Activated CD4-positive, alpha-beta memory T cell treated with anti-CD3 and anti-CD28 coated beads for 36 hours (primary cell): Measurements from ENCODE around the gene PNPLA6. TPM values are rescaled to one million over a fixed set of nuclear protein-coding genes. Genes with fewer than 3 reads are reported as not detected.
"Not testable (repeated sequence)": the region's sequence is repeated elsewhere in the genome, so short reads cannot be mapped to it uniquely, and the experiment has no call there.

ENCODE experiments used
- CTCF ChIA-PET: fragments of 350-600 bp; sonication (Branson Sonifier 250); formaldehyde crosslinking; loops from one replicate; lab custom pipeline; 2021; ENCODE audit warnings: antibody characterized with exemption, inconsistent platforms; lab: Charles Lee
- POLR2A ChIA-PET: fragments of 350-600 bp; sonication (Branson Sonifier 250); formaldehyde crosslinking; loops from one replicate; lab custom pipeline; 2021; ENCODE audit warnings: antibody characterized with exemption; lab: Charles Lee
- DNase-seq: peaks from one replicate; pipeline ENCODE4 v3.0.0-alpha.2; 2020
- H3K27ac Mint-ChIP-seq: one replicate; pipeline ENCODE4 v1.8.0; 2021; ENCODE audit warnings: mixed read lengths
- H3K27me3 Mint-ChIP-seq: one replicate; pipeline ENCODE4 v1.8.0; 2021; ENCODE audit warnings: mixed read lengths
- H3K36me3 Mint-ChIP-seq: one replicate; pipeline ENCODE4 v1.8.0; 2021; ENCODE audit warnings: mixed read lengths
- H3K4me1 Mint-ChIP-seq: one replicate; pipeline ENCODE4 v1.8.0; 2021; ENCODE audit warnings: low read depth, mixed read lengths
- H3K4me3 Mint-ChIP-seq: one replicate; pipeline ENCODE4 v1.8.0; 2021; ENCODE audit warnings: mild to moderate bottlenecking, mixed read lengths
- H3K9me3 Mint-ChIP-seq: one replicate; pipeline ENCODE4 v1.8.0; 2021; ENCODE audit warnings: mixed read lengths
- intact Hi-C: fragments of 100-400 bp; cut with micrococcal nuclease; formaldehyde crosslinking; loops from one replicate; pipeline ENCODE4 v1.15.1; 2023
- total RNA-seq, 2 experiments: library from RNA; stranded (reverse); gene quantifications; one replicate each; pipeline ENCODE4 v1.2.3, GENCODE V29; 2021

Gene PNPLA6
- total RNA-seq, 2 experiments from 2014 or later: 106 to 121 TPM

- no peaks in the 10 kb centered on the region for H3K27me3 Mint-ChIP-seq
- H3K9me3 Mint-ChIP-seq: no peaks in the 10 kb centered on the region
- intact Hi-C loops: no loop called here
- CTCF ChIA-PET: no interaction called here
- POLR2A ChIA-PET: no interaction called here
- H3K27ac Mint-ChIP-seq: no peak overlapping the region
- H3K36me3 Mint-ChIP-seq: peaks cover 6% of the 10 kb centered on the region
- DNase-seq: no peak
- H3K4me3 Mint-ChIP-seq: no peak overlapping the region
- peaks cover 4% of the 10 kb centered on the region for H3K4me1 Mint-ChIP-seq
Observed at GRCh38 chr19:7527516-7528191, 7.9 kb upstream of the PNPLA6 start.

GRCh38 chr19:7528192-7528519 is 7.4 kb upstream of the PNPLA6 start:
- H3K27ac Mint-ChIP-seq: no peak overlapping the region

GRCh38 chr19:7528522-7529245 is 6.8 kb upstream of the PNPLA6 start:
- Mint-ChIP-seq H3K36me3 (peaks cover 6% of the 10 kb centered on the region), H3K4me1 (peaks cover 1% of the 10 kb centered on the region), H3K9me3 (no peaks in the 10 kb centered on the region), H3K27ac (no peak overlapping the region), H3K27me3 (no peaks in the 10 kb centered on the region), H3K4me3 (no peak overlapping the region)
- intact Hi-C loops: no loop called here
- CTCF ChIA-PET: no interaction called here
- POLR2A ChIA-PET: no interaction called here
- DNase-seq: no peak

More at GRCh38 chr19:7528192-7528519, 7.4 kb upstream of the PNPLA6 start:
- Mint-ChIP-seq H3K4me3 (no peak overlapping the region), H3K4me1 (peaks cover 4% of the 10 kb centered on the region), H3K9me3 (no peaks in the 10 kb centered on the region), H3K36me3 (peaks cover 6% of the 10 kb centered on the region), H3K27me3 (no peaks in the 10 kb centered on the region)
- ChIA-PET POLR2A (no interaction called here), CTCF (no interaction called here)
- intact Hi-C loops: no loop called here
- no peak for DNase-seq

GRCh38 chr19:7529246-7529600 is 6.3 kb upstream of the PNPLA6 start:
- Mint-ChIP-seq H3K4me3 (no peak overlapping the region), H3K4me1 (peaks cover 3% of the 10 kb centered on the region), H3K36me3 (peaks cover 6% of the 10 kb centered on the region), H3K27ac (no peak overlapping the region), H3K27me3 (no peaks in the 10 kb centered on the region), H3K9me3 (no peaks in the 10 kb centered on the region)
- CTCF ChIA-PET: no interaction called here
- intact Hi-C loops: no loop called here
- POLR2A ChIA-PET: no interaction called here
- no peak for DNase-seq

GRCh38 chr19:7529610-7530490 is 5.7 kb upstream of the PNPLA6 start:
- Mint-ChIP-seq H3K4me3 (no peak overlapping the region), H3K27me3 (no peaks in the 10 kb centered on the region), H3K9me3 (no peaks in the 10 kb centered on the region), H3K36me3 (peaks cover 6% of the 10 kb centered on the region), H3K27ac (no peak overlapping the region), H3K4me1 (peaks cover 3% of the 10 kb centered on the region)
- intact Hi-C loops: loop anchor here (10.0 kb wide), 1 partner anchor 135 kb away; no protein-coding TSS in a partner anchor
- DNase-seq: no peak
- ChIA-PET POLR2A (no interaction called here), CTCF (interaction anchor here (1.0 kb wide), 1 partner anchor 140 kb away, joined by 3 read pairs; no protein-coding TSS in a partner anchor)

GRCh38 chr19:7533281-7533885 is 2.1 kb upstream of the PNPLA6 start:
- Mint-ChIP-seq H3K36me3 (peaks cover 12% of the 10 kb centered on the region), H3K27ac (peak overlapping the region; percentile 45), H3K4me1 (peaks cover 15% of the 10 kb centered on the region), H3K27me3 (no peaks in the 10 kb centered on the region), H3K9me3 (no peaks in the 10 kb centered on the region), H3K4me3 (peak overlapping the region; percentile 94)
- no peak for DNase-seq
- ChIA-PET CTCF (no interaction called here), POLR2A (no interaction called here)
- intact Hi-C loops: loop anchor here (10.0 kb wide), 1 partner anchor 139 kb away; no protein-coding TSS in a partner anchor

GRCh38 chr19:7533925-7534480 is 1.5 kb upstream of the PNPLA6 start:
- Mint-ChIP-seq H3K27ac (peak overlapping the region; percentile 85), H3K4me1 (peaks cover 15% of the 10 kb centered on the region), H3K27me3 (no peaks in the 10 kb centered on the region), H3K9me3 (no peaks in the 10 kb centered on the region), H3K36me3 (peaks cover 17% of the 10 kb centered on the region), H3K4me3 (peak overlapping the region; percentile 94)
- intact Hi-C loops: loop anchor here (2.0 to 10.0 kb wide), 2 partner anchors 35 to 139 kb away; no protein-coding TSS in a partner anchor
- ChIA-PET CTCF (interaction anchor here (1.2 to 1.7 kb wide), 2 partner anchors 12 to 34 kb away, joined by 5 to 10 read pairs; partner anchors contain the start of gene MCOLN1), POLR2A (interaction anchor here (1.8 kb wide), 1 partner anchor 11 kb away, joined by 22 read pairs; the partner anchor contains the start of gene MCOLN1)
- DNase-seq: peak; percentile 91

- intact Hi-C loops: loop anchor here (1.0 to 10.0 kb wide), 4 partner anchors 12 to 140 kb away; partner anchors contain the start of gene MCOLN1
- POLR2A ChIA-PET: interaction anchor here (1.8 kb wide), 1 partner anchor 11 kb away, joined by 22 read pairs; the partner anchor contains the start of gene MCOLN1
- CTCF ChIA-PET: interaction anchor here (1.2 to 1.7 kb wide), 2 partner anchors 12 to 34 kb away, joined by 5 to 10 read pairs; partner anchors contain the start of gene MCOLN1
- DNase-seq: peak; percentile 60
- no peaks in the 10 kb centered on the region for H3K9me3 Mint-ChIP-seq
- no peaks in the 10 kb centered on the region for H3K27me3 Mint-ChIP-seq
- peaks cover 15% of the 10 kb centered on the region for H3K4me1 Mint-ChIP-seq
- peaks cover 14% of the 10 kb centered on the region for H3K36me3 Mint-ChIP-seq
- peak overlapping the region; percentile 85 for H3K27ac Mint-ChIP-seq
- H3K4me3 Mint-ChIP-seq: peak overlapping the region; percentile 94
Observed at GRCh38 chr19:7534531-7535046, 928 bp upstream of the PNPLA6 start.

GRCh38 chr19:7535998-7536695 is 630 bp downstream of the PNPLA6 start:
- intact Hi-C loops: loop anchor here (1.0 to 10.0 kb wide), 4 partner anchors 14 to 141 kb away; partner anchors contain the start of gene MCOLN1
- H3K27ac Mint-ChIP-seq: peak overlapping the region; percentile 83

GRCh38 chr19:7538990-7539389 is 3.5 kb downstream of the PNPLA6 start:
- POLR2A ChIA-PET, H3K9me3 Mint-ChIP-seq, H3K27me3 Mint-ChIP-seq, H3K4me3 Mint-ChIP-seq, DNase-seq, H3K27ac Mint-ChIP-seq, CTCF ChIA-PET: not testable (repeated sequence)
- intact Hi-C loops: loop anchor here (10.0 kb wide), 1 partner anchor 144 kb away; no protein-coding TSS in a partner anchor
- Mint-ChIP-seq H3K4me1 (peaks cover 11% of the 10 kb centered on the region), H3K36me3 (peaks cover 31% of the 10 kb centered on the region)

More at GRCh38 chr19:7535998-7536695, 630 bp downstream of the PNPLA6 start:
- DNase-seq: no peak
- H3K36me3 Mint-ChIP-seq: peaks cover 18% of the 10 kb centered on the region
- POLR2A ChIA-PET: interaction anchor here (0.6 to 1.8 kb wide), 2 partner anchors 13 to 731 kb away, joined by 3 to 22 read pairs; partner anchors contain the start of gene MCOLN1
- H3K27me3 Mint-ChIP-seq: no peaks in the 10 kb centered on the region
- no peaks in the 10 kb centered on the region for H3K9me3 Mint-ChIP-seq
- CTCF ChIA-PET: interaction anchor here (1.2 to 1.6 kb wide), 2 partner anchors 145 to 182 kb away, joined by 5 to 7 read pairs; partner anchors contain the start of gene TRAPPC5
- H3K4me3 Mint-ChIP-seq: peak overlapping the region; percentile 94
- peaks cover 15% of the 10 kb centered on the region for H3K4me1 Mint-ChIP-seq
